K562 (cell line): ENCODE measurements around the gene ATP6V1G2. TPM values are rescaled to one million over a fixed set of nuclear protein-coding genes. Genes with fewer than 3 reads are reported as not detected.

Experiments
- EGR1 ChIP-seq: fragments of 450-650 bp; conservative IDR thresholded peaks from 2 replicates; pipeline ENCODE4 v1.6.1; 2017; ENCODE audit warnings: mild to moderate bottlenecking
- EP300 ChIP-seq: IDR thresholded peaks from 2 replicates; pipeline ENCODE4 v1.6.1; 2012; ENCODE audit warnings: low read length, improper control_type of control experiment
- HDAC2 ChIP-seq: fragments of 450-650 bp; IDR thresholded peaks from 2 replicates; pipeline ENCODE4 v1.6.1; 2016; ENCODE audit warnings: mild to moderate bottlenecking
- MAZ ChIP-seq, 2 experiments: fragments of 450-650 bp in 1 of 2; sonication (generic) in 1 of 2; formaldehyde crosslinking; IDR thresholded peaks in 1 of 2; conservative IDR thresholded peaks in 1 of 2; 2 replicates each; pipeline versions ENCODE4 v1.4.0 to v1.5.0; 2020; ENCODE audit warnings: mild to moderate bottlenecking in 1 of 2, missing genetic modification reagents in 1 of 2
- MEIS2 ChIP-seq: fragments of 450-650 bp; IDR thresholded peaks from 2 replicates; pipeline ENCODE4 v1.6.1; 2014; ENCODE audit warnings: mild to moderate bottlenecking; ENCODE audit not compliant: partially characterized antibody
- NBN ChIP-seq: fragments of 450-650 bp; IDR thresholded peaks from 2 replicates; pipeline ENCODE4 v1.6.1; 2016; ENCODE audit warnings: low read depth, mild to moderate bottlenecking
- POLR2A ChIP-seq: fragments of 450-650 bp; conservative IDR thresholded peaks from 2 replicates; pipeline ENCODE4 v1.6.1; 2016
- POLR2G ChIP-seq: fragments of 200-400 bp; formaldehyde crosslinking; IDR thresholded peaks from 2 replicates; pipeline ENCODE4 v1.6.1; 2017; ENCODE audit warnings: low read depth, mild to moderate bottlenecking, antibody characterized with exemption, low read length, moderate library complexity
- PTBP1 ChIP-seq: fragments of 200-400 bp; formaldehyde crosslinking; IDR thresholded peaks from 2 replicates; pipeline ENCODE4 v1.6.1; 2017; ENCODE audit warnings: low read depth, low read length
- SUPT5H ChIP-seq: fragments of 450-650 bp; IDR thresholded peaks from 2 replicates; pipeline ENCODE4 v1.6.1; 2016
- TEAD1 ChIP-seq, 2 experiments: fragments of 450-650 bp in 1 of 2; sonication (generic) in 1 of 2; formaldehyde crosslinking; IDR thresholded peaks; 2 replicates each; pipeline versions ENCODE4 v1.4.0 to v1.8.0; 2020 to 2022; ENCODE audit warnings: mild to moderate bottlenecking in 2 of 2, missing genetic modification reagents in 1 of 2
- ZNF165 ChIP-seq: fragments of 250-450 bp; sonication (Bioruptor Pico); IDR thresholded peaks from 2 replicates; pipeline ENCODE4 v1.4.0; 2020; ENCODE audit warnings: borderline replicate concordance
- ZNF696 ChIP-seq: fragments of 250-450 bp; sonication (Bioruptor Pico); conservative IDR thresholded peaks from 2 replicates; pipeline ENCODE4 v1.4.0; 2020; ENCODE audit warnings: mild to moderate bottlenecking, moderate library complexity
- polyA plus RNA-seq, 8 experiments: library from polyadenylated mRNA; depleted of rRNA in 4 of 8; stranded (reverse) in 5 of 8; unstranded in 3 of 8; fragments of >200 nt; fragmentation: Nextera tagmentation in 2 of 8; fragmentation: Illumina TruSeq in 1 of 8; extraction: Ambion mirVana in 2 of 8; extraction: Trizol in 1 of 8; gene quantifications; 2 replicates each; pipeline versions ENCODE4 v1.2.1 to v1.2.3, GENCODE V29; 2011 to 2014; ENCODE audit warnings: inconsistent platforms in 1 of 8, missing spikeins in 1 of 8
- total RNA-seq, 7 experiments: library from RNA; depleted of rRNA in 6 of 7; stranded (reverse); fragments of >200 nt in 6 of 7; fragmentation: Illumina TruSeq in 2 of 7; extraction: Trizol in 2 of 7; gene quantifications; 2 replicates each; pipeline versions ENCODE4 v1.2.1 to v1.2.3, GENCODE V29; 2011 to 2021; ENCODE audit warnings: low replicate concordance in 1 of 7
- TF ChIP-seq, protein P1 (sequence below): fragments of 250-450 bp; sonication (Bioruptor Pico); IDR thresholded peaks from 2 replicates; pipeline ENCODE4 v1.5.0; 2022; ENCODE audit warnings: mild to moderate bottlenecking
- TF ChIP-seq, protein P2 (sequence below): fragments of 450-650 bp; formaldehyde crosslinking; conservative IDR thresholded peaks from 2 replicates; pipeline ENCODE4 v1.4.0; 2022; ENCODE audit warnings: mild to moderate bottlenecking, missing genetic modification characterization
- TF ChIP-seq, protein P3 (sequence below): fragments of 450-650 bp; formaldehyde crosslinking; IDR thresholded peaks from 2 replicates; pipeline ENCODE4 v1.4.0; 2022; ENCODE audit warnings: missing genetic modification characterization

The ATP6V1G2 gene
- total and polyA plus RNA-seq, 9 of the 15 experiments (the other 6 are each of a cell fraction or from before 2014, with no cell fraction given), result 0.14 to 1.5 (median 0.33) TPM

DNA sequence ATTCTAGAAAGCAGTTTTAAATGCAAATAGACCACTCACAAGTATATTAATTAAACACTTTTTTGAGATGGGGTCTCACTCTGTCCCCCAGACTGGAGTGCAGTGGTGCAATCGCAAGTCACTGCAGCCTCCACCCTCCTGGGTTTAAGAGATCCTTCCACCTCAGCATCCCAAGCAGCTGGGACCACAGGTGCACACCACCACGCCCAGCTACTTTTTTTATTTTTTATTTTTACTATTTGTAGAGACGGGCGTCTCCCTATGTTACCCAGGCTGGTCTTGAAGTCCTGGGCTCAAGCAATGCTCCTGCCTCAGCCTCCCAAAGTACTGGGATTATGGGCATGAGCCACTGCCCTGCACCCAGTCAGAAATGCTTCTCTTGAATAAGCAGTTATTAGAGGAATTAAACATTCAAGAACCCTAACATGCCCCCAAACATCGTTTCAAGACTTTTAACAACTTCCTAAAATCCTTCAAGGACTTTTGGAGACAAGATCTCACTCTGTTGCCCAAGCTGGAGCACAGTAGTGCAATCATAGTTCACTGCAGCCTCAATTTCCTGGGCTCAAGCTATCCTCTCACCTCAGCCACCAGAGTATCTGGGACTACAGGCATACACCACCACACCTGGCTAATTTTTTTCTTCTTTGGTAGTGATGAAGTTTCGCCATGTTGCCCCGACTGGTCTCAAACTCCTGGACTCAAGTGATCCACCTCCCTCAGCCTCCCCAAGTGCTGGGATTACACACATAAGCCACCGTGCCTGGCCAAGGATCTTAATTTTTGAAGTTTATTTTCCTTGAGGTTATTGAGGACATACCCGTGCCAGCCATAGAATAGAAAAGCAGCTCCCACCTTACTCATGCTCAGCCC lies 14.4 kb downstream of the ATP6V1G2 start (continued):
- TF ChIP-seq, protein P1, sequence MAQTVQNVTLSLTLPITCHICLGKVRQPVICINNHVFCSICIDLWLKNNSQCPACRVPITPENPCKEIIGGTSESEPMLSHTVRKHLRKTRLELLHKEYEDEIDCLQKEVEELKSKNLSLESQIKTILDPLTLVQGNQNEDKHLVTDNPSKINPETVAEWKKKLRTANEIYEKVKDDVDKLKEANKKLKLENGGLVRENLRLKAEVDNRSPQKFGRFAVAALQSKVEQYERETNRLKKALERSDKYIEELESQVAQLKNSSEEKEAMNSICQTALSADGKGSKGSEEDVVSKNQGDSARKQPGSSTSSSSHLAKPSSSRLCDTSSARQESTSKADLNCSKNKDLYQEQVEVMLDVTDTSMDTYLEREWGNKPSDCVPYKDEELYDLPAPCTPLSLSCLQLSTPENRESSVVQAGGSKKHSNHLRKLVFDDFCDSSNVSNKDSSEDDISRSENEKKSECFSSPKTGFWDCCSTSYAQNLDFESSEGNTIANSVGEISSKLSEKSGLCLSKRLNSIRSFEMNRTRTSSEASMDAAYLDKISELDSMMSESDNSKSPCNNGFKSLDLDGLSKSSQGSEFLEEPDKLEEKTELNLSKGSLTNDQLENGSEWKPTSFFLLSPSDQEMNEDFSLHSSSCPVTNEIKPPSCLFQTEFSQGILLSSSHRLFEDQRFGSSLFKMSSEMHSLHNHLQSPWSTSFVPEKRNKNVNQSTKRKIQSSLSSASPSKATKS, result no peak
- TF ChIP-seq HDAC2 (no peak), MEIS2 (no peak), ZNF696 (CRISPR knock-in tag) (0 out of 2 replicates have a peak, but pooled peaks have one; percentile 36), MAZ (CRISPR knock-in tag; conservative IDR thresholded peaks at IDR 0.05 in 1 of 2, IDR thresholded peaks at IDR 0.05 in 1 of 2) (peak in 1 of 2 experiments; percentile 38; a peak in 1 of 4 replicates), SUPT5H (peak; percentile 79), NBN (no peak), PTBP1 (no peak), ZNF165 (CRISPR knock-in tag) (no peak), TEAD1 (CRISPR knock-in tag; IDR thresholded peaks at IDR 0.05) (no peak), EGR1 (no peak), POLR2G (peak; percentile 35; the same call in 1 of the 2 replicates), POLR2A (peak; percentile 75), EP300 (no peak)
- TF ChIP-seq, protein P2, sequence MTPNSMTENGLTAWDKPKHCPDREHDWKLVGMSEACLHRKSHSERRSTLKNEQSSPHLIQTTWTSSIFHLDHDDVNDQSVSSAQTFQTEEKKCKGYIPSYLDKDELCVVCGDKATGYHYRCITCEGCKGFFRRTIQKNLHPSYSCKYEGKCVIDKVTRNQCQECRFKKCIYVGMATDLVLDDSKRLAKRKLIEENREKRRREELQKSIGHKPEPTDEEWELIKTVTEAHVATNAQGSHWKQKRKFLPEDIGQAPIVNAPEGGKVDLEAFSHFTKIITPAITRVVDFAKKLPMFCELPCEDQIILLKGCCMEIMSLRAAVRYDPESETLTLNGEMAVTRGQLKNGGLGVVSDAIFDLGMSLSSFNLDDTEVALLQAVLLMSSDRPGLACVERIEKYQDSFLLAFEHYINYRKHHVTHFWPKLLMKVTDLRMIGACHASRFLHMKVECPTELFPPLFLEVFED (CRISPR knock-in tag), result peak; percentile 97
- TF ChIP-seq, protein P3, sequence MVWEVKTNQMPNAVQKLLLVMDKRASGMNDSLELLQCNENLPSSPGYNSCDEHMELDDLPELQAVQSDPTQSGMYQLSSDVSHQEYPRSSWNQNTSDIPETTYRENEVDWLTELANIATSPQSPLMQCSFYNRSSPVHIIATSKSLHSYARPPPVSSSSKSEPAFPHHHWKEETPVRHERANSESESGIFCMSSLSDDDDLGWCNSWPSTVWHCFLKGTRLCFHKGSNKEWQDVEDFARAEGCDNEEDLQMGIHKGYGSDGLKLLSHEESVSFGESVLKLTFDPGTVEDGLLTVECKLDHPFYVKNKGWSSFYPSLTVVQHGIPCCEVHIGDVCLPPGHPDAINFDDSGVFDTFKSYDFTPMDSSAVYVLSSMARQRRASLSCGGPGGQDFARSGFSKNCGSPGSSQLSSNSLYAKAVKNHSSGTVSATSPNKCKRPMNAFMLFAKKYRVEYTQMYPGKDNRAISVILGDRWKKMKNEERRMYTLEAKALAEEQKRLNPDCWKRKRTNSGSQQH (CRISPR knock-in tag), result 0 out of 2 replicates have a peak, but pooled peaks have one; percentile 50
